KMS-11 (cell line): ENCODE results near the gene FAM120B.

ENCODE experiments used
- H2AFZ ChIP-seq: fragments of 200-600 bp; sonication (generic); 2 replicates; pipeline ENCODE4 v1.6.1; 2016; ENCODE audit warnings: antibody characterized with exemption, mixed run types, low read depth
- H3K27ac ChIP-seq: fragments of 200-600 bp; sonication (generic); 2 replicates; pipeline ENCODE4 v1.6.1; 2016; ENCODE audit warnings: mild to moderate bottlenecking, mixed run types
- H3K27me3 ChIP-seq: fragments of 200-600 bp; sonication (generic); 2 replicates; pipeline ENCODE4 v1.6.1; 2017; ENCODE audit warnings: mild to moderate bottlenecking, low read depth, mixed run types, moderate library complexity; ENCODE audit not compliant: insufficient read depth
- H3K36me3 ChIP-seq: fragments of 200-600 bp; sonication (generic); 2 replicates; pipeline ENCODE4 v1.6.1; 2017; ENCODE audit warnings: mild to moderate bottlenecking, mixed run types; ENCODE audit not compliant: insufficient read depth
- H3K4me1 ChIP-seq: fragments of 200-600 bp; sonication (generic); 2 replicates; pipeline ENCODE4 v1.6.1; 2016; ENCODE audit warnings: mild to moderate bottlenecking, low read depth, mixed run types; ENCODE audit not compliant: poor library complexity, severe bottlenecking
- H3K4me2 ChIP-seq: fragments of 200-600 bp; sonication (generic); 2 replicates; pipeline ENCODE4 v1.7.0; 2016; ENCODE audit warnings: mild to moderate bottlenecking, mixed run types
- H3K4me3 ChIP-seq: fragments of 200-600 bp; sonication (generic); IDR thresholded peaks from 2 replicates; pipeline ENCODE4 v1.6.1; 2017; ENCODE audit warnings: low read depth, low read length, mixed read lengths; ENCODE audit not compliant: insufficient read depth
- H3K79me2 ChIP-seq: fragments of 200-600 bp; sonication (generic); 2 replicates; pipeline ENCODE4 v1.6.1; 2016; ENCODE audit warnings: low read depth, mixed run types; ENCODE audit not compliant: insufficient read depth
- H3K9ac ChIP-seq: fragments of 200-600 bp; sonication (generic); 2 replicates; pipeline ENCODE4 v1.6.1; 2016; ENCODE audit warnings: mild to moderate bottlenecking, mixed run types
- H4K20me1 ChIP-seq: fragments of 200-600 bp; sonication (generic); 2 replicates; pipeline ENCODE4 v1.6.1; 2016; ENCODE audit warnings: mild to moderate bottlenecking, mixed run types; ENCODE audit not compliant: insufficient read depth
- CTCF ChIP-seq: fragments of 200-600 bp; sonication (generic); conservative IDR thresholded peaks from 2 replicates; pipeline ENCODE4 v1.6.1; 2017; ENCODE audit warnings: low read depth, mild to moderate bottlenecking, antibody characterized with exemption, low read length, moderate library complexity, mixed read lengths

FAM120B gene

DNA sequence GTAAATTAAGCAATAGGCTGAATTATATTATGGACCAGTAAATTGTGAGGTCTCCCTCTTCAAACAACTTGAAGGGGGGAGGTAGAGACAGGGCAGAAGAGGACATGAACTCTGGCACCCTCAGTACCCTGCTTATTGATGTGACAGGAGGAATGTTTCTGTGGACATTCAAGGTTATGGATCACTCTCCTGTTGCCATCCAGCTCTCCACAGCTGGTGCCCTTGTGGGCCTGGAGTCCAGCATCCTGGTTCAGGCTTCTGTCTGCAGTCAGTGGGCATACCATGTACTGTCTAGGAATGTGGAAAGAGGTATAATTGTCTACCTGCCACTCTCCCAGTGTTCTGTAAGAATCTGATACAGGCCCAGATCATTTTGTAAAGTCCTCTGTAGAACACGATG is 55.6 kb downstream of the FAM120B start:
- Histone ChIP-seq H3K4me1 (no peaks in the 10 kb centered on the region), H2AFZ (no peak overlapping the region), H3K4me2 (no peak overlapping the region), H3K27ac (no peak overlapping the region), H3K9ac (no peak overlapping the region), H3K27me3 (no peaks in the 10 kb centered on the region), H3K4me3 (no peak overlapping the region), H3K79me2 (no peaks in the 10 kb centered on the region), H4K20me1 (no peaks in the 10 kb centered on the region), H3K36me3 (no peaks in the 10 kb centered on the region)
- TF ChIP-seq CTCF: no peak

GRCh38 chr6:170363255-170363654 is 56.7 kb downstream of the FAM120B start:
- no peak overlapping the region for H3K4me2 ChIP-seq
- H2AFZ ChIP-seq: no peak overlapping the region

DNA sequence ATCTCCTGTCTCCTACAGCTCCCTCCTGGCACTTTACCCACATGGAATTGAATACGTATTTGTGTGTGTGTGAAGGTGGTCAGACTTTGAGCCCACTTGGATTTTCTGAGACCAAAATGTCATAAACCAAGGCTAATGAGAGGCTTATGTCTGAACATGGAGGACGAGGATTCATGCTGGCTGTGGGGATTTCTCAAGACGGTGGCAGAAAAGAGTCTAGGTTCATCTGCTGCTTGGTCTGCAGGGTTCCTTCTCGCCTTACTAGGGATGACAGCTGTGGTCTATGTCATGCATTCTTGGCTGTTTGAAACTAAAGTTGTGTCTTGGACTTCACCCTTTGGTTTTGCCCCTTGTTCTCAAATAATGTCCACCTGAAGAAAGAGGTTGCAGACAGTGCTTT is 58.6 kb downstream of the FAM120B start:
- no peaks in the 10 kb centered on the region for H3K4me1 ChIP-seq
- H3K36me3 ChIP-seq: no peaks in the 10 kb centered on the region
- H3K79me2 ChIP-seq: no peaks in the 10 kb centered on the region
- H3K4me3 ChIP-seq: no peak overlapping the region
- TF ChIP-seq CTCF: no peak
- no peak overlapping the region for H3K9ac ChIP-seq
- no peak overlapping the region for H3K27ac ChIP-seq
- no peak overlapping the region for H2AFZ ChIP-seq
- H3K4me2 ChIP-seq: no peak overlapping the region
- no peaks in the 10 kb centered on the region for H4K20me1 ChIP-seq
- H3K27me3 ChIP-seq: no peaks in the 10 kb centered on the region

More at GRCh38 chr6:170363255-170363654, 56.7 kb downstream of the FAM120B start:
- no peaks in the 10 kb centered on the region for H3K4me1 ChIP-seq
- no peaks in the 10 kb centered on the region for H3K27me3 ChIP-seq
- H3K79me2 ChIP-seq: no peaks in the 10 kb centered on the region
- no peak for TF ChIP-seq CTCF
- no peaks in the 10 kb centered on the region for H4K20me1 ChIP-seq
- H3K36me3 ChIP-seq: no peaks in the 10 kb centered on the region
- H3K27ac ChIP-seq: no peak overlapping the region
- no peak overlapping the region for H3K4me3 ChIP-seq
- H3K9ac ChIP-seq: no peak overlapping the region

- Histone ChIP-seq H3K27ac (no peak overlapping the region), H4K20me1 (no peaks in the 10 kb centered on the region), H2AFZ (no peak overlapping the region), H3K79me2 (no peaks in the 10 kb centered on the region), H3K4me3 (no peak overlapping the region), H3K36me3 (no peaks in the 10 kb centered on the region), H3K4me2 (no peak overlapping the region), H3K4me1 (no peaks in the 10 kb centered on the region), H3K27me3 (no peaks in the 10 kb centered on the region), H3K9ac (no peak overlapping the region)
- TF ChIP-seq CTCF: no peak
Observed at GRCh38 chr6:170365593-170365992, 59.0 kb downstream of the FAM120B start.
